Stimulated activated CD4-positive, alpha-beta T cell treated with anti-CD3 and anti-CD28 coated beads, Interleukin-4, amount 100 ng/mL, for 24 hours (primary cell): ENCODE data around the gene CASP9.

Experiments used
- DNase-seq: peaks from one replicate; pipeline ENCODE4 v3.0.0-alpha.2; 2020

Gene CASP9

DNA sequence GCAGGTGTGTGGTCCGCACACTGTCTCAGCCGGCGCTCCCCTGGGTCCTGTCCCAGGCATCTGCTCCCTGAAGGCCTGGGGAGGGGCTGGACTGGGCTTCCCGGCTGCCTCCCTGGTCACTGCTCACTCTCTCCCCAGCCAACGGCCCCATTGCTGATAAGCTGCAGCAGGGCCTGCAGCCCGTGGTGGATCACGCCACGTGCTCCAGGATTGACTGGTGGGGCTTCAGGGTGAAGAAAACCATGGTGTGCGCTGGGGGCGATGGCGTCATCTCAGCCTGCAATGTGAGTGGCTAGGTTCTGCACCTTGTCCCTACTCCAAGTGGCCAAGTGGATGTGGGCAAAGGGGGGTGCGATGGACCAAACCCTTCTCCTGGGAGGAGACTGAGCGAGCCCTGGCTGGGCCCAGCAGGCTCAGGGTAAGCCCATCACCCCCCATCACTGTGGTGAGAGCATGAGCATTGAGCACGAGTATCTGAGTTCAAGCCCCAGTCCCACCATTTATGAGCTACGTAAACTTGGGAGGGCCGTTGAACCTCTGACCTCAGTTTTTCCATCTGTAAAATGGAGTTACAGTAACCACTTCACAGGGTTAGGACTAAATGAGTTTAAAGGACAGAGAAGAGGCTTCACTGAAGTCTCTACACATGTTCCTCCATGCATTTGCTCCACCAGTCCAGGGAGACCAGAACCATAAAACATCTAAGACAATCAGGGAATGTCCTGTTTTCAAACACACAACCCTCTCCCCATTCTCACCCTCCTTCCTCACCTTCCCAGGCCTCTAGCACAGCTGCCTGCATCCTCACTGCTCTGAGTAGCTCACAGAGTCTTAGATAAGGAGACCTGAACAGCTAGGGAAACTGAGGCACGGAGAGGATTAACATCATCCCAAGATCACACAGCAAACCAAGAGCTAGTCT is 79.3 kb downstream of the CASP9 start:
- no peak for DNase-seq

DNA sequence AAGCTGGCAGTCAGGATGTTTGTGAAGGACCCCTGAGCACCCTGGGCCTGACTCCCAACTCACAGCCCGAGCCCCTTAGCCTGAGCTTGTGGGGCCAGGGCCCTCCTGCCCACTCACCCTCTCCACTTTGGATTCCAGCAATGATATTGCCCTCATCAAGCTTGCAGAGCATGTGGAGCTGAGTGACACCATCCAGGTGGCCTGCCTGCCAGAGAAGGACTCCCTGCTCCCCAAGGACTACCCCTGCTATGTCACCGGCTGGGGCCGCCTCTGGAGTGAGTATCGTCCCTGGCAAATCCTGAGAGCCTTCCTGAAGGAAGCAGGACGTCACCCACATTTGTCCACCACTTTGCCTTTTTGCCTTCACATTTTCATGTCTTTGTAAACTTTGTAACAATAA is 80.7 kb downstream of the CASP9 start:
- no peak for DNase-seq

DNA sequence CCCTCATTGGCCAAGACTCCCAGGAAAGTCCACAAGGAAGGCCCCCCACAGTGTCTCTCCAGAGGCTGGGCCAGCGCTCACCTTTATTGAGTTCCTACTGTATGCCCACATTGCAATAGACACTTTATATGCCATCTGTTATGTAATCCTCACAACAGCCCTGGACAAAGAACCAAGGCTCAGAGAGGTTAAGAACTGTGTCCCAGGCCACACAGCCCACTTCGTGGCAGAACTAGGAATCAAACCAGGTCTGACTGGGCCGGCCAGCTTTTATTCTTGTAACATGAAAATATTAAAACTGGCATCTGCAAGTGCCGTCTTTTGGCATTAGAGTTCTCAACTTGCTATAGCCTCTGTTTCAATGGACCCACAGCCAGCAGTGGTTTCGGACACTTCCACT is 81.3 kb downstream of the CASP9 start:
- DNase-seq = no peak

DNA sequence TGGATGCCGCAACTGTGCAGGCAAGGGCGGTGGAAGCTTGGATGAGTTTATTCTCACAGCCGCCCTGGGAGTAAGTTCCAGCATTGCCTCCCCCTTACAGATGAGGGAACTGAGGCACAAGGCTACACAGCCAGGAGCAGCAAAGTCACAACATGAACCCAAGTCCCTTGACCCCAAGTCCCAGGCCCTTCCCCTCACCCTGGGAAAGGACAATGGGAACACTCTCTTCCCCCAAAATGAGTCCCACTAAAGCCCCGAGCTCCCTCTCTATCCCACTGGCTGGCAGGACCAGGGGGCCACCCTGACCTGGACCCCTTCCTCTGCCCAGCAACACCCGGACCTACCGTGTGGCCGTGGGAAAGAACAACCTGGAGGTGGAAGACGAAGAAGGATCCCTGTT is 81.9 kb downstream of the CASP9 start:
- DNase-seq = no peak
